OCI-LY3 (cell line): ENCODE data around the gene ENTPD2.

Source experiments
- H2AFZ ChIP-seq: fragments of 200-600, 300-600 bp; shearing (Covaris generic); 2 replicates; pipeline ENCODE4 v1.6.0; 2014; ENCODE audit warnings: antibody characterized with exemption, low read depth, low read length
- H3K27ac ChIP-seq: fragments of 200-600, 300-600 bp; sonication (generic); 2 replicates; pipeline ENCODE4 v1.5.1; 2014; ENCODE audit warnings: mild to moderate bottlenecking, low read length, moderate library complexity, mixed read lengths
- H3K27me3 ChIP-seq: fragments of 200-600, 300-600 bp; sonication (generic); 2 replicates; pipeline ENCODE4 v1.6.1; 2014; ENCODE audit warnings: low read depth, low read length, mixed read lengths
- H3K36me3 ChIP-seq: fragments of 200-600, 300-600 bp; sonication (generic); replicated peaks from 2 replicates; pipeline ENCODE3; 2014; ENCODE audit warnings: low read depth, low read length, mixed read lengths
- H3K4me1 ChIP-seq: fragments of 300-600, 200-600 bp; sonication (generic); 2 replicates; pipeline ENCODE4 v1.6.1; 2014; ENCODE audit warnings: low read length, mixed read lengths
- H3K4me2 ChIP-seq: fragments of 200-600, 300-600 bp; sonication (generic); 2 replicates; pipeline ENCODE4 v1.6.1; 2014; ENCODE audit warnings: low read length, mixed read lengths
- H3K4me3 ChIP-seq: fragments of 300-600, 200-600 bp; sonication (generic); 2 replicates; pipeline ENCODE4 v1.5.1; 2014; ENCODE audit warnings: antibody characterized with exemption, mild to moderate bottlenecking, low read length, moderate library complexity
- H3K79me2 ChIP-seq: fragments of 300-600, 200-600 bp; shearing (Covaris generic); 2 replicates; pipeline ENCODE4 v1.6.1; 2014; ENCODE audit warnings: mild to moderate bottlenecking, low read length, mixed read lengths
- H3K9ac ChIP-seq: fragments of 300-600, 200-600 bp; shearing (Covaris generic); 2 replicates; pipeline ENCODE4 v1.6.0; 2014; ENCODE audit warnings: mild to moderate bottlenecking, low read length, moderate library complexity
- H3K9me3 ChIP-seq: fragments of 200-600, 300-600 bp; shearing (Covaris generic); 2 replicates; pipeline ENCODE4 v1.6.1; 2014; ENCODE audit warnings: low read length, mixed read lengths; ENCODE audit not compliant: insufficient read depth
- H4K20me1 ChIP-seq: fragments of 200-600, 300-600 bp; sonication (generic); 2 replicates; pipeline ENCODE4 v1.6.1; 2016; ENCODE audit warnings: low read length, mixed read lengths; ENCODE audit not compliant: insufficient read depth
- EZH2phosphoT487 ChIP-seq: fragments of 200-600 bp; shearing (Covaris generic); IDR thresholded peaks from 2 replicates; pipeline ENCODE4 v1.6.1; 2018; ENCODE audit warnings: antibody characterized with exemption, mixed run types, low read depth
- TF ChIP-seq, protein P1 (sequence below): fragments of 200-600, 300-600 bp; sonication (generic); IDR thresholded peaks from 2 replicates; pipeline ENCODE4 v1.5.1; 2014; ENCODE audit warnings: antibody characterized with exemption, low read length, low read depth

ENTPD2 gene

DNA sequence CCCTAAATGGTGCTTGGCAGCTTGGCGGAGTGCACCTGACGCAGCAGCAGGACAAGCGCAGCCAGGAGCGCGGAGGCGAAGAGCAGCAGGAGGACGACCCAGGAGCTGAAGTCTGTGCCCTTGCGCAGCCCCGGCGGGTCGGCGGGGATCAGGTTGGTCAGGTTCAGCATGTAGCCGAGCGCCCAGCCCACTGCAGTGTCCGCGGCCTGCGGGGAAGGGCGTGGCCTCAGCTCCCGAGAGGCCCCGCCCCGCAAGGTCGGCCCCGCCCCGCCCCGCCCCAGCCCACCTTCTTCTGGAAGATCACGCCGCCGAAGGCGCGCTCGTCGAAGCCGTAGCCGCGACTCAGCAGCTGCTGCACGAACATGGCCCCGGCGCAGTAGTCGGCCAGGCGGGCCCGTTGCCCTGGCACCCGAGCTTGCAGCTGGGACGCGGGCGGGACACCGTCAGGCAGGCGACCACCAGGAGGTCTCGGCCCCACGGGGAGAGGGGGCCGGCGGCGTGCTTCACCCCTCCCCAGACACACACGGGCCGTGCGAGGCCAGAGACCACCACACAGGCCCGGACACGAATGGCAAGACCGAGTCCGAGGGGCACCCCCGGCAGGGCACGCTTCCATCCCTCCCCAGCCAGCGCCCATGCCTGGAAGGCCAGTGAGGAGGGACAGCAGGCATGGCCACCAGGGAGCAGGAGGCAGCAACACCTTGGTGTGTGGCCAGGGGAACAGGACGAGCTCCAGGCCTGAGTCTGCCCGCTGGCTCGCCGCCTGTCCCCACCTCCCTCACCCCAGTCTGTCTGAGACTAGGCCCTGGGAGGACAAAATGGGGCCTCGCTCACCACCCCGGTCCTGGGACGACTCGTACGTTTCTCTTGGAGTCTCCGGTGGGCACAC lies 5.0 kb downstream of the ENTPD2 start:
- H4K20me1 ChIP-seq, result 0 out of 2 replicates have a peak, but pooled peaks cover 9% of the 10 kb centered on the region
- H3K79me2 ChIP-seq, result no peaks in the 10 kb centered on the region
- no peak overlapping the region for H3K9ac ChIP-seq
- H3K4me3 ChIP-seq, result no peak overlapping the region
- peaks cover 3% of the 10 kb centered on the region; the same call in 1 of the 2 replicates for H3K4me1 ChIP-seq
- H3K36me3 ChIP-seq, result no peaks in the 10 kb centered on the region
- H3K27me3 ChIP-seq, result peaks cover 24% of the 10 kb centered on the region
- no peak overlapping the region for H3K27ac ChIP-seq
- no peak overlapping the region for H3K4me2 ChIP-seq
- no peaks in the 10 kb centered on the region for H3K9me3 ChIP-seq
- no peak overlapping the region for H2AFZ ChIP-seq
- no peak for TF ChIP-seq EZH2phosphoT487
- TF ChIP-seq, protein P1, sequence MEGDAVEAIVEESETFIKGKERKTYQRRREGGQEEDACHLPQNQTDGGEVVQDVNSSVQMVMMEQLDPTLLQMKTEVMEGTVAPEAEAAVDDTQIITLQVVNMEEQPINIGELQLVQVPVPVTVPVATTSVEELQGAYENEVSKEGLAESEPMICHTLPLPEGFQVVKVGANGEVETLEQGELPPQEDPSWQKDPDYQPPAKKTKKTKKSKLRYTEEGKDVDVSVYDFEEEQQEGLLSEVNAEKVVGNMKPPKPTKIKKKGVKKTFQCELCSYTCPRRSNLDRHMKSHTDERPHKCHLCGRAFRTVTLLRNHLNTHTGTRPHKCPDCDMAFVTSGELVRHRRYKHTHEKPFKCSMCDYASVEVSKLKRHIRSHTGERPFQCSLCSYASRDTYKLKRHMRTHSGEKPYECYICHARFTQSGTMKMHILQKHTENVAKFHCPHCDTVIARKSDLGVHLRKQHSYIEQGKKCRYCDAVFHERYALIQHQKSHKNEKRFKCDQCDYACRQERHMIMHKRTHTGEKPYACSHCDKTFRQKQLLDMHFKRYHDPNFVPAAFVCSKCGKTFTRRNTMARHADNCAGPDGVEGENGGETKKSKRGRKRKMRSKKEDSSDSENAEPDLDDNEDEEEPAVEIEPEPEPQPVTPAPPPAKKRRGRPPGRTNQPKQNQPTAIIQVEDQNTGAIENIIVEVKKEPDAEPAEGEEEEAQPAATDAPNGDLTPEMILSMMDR, result no peak

GRCh38 chr9:137046088-137046787 lies 7.6 kb downstream of the ENTPD2 start, which contains the start of gene NPDC1:
Gene NPDC1, minus strand, starts transcription at chr9:137046177. Its CDS starts 188 bp downstream, at chr9:137045989.
- Histone ChIP-seq H3K27me3 (peaks cover 27% of the 10 kb centered on the region), H3K4me1 (peaks cover 3% of the 10 kb centered on the region; the same call in 1 of the 2 replicates), H3K36me3 (no peaks in the 10 kb centered on the region), H2AFZ (no peak within 1 kb of the TSS), H3K27ac (no peak within 1 kb of the TSS), H3K9ac (no peak within 1 kb of the TSS), H3K4me3 (no peak within 1 kb of the TSS), H3K79me2 (no peaks in the 10 kb centered on the region), H3K9me3 (no peaks in the 10 kb centered on the region), H4K20me1 (0 out of 2 replicates have a peak, but pooled peaks cover 9% of the 10 kb centered on the region), H3K4me2 (peak within 1 kb of the TSS; percentile 29; the same call in 1 of the 2 replicates)
- TF ChIP-seq, protein P1, result peak; percentile 72
- TF ChIP-seq EZH2phosphoT487, result no peak

DNA sequence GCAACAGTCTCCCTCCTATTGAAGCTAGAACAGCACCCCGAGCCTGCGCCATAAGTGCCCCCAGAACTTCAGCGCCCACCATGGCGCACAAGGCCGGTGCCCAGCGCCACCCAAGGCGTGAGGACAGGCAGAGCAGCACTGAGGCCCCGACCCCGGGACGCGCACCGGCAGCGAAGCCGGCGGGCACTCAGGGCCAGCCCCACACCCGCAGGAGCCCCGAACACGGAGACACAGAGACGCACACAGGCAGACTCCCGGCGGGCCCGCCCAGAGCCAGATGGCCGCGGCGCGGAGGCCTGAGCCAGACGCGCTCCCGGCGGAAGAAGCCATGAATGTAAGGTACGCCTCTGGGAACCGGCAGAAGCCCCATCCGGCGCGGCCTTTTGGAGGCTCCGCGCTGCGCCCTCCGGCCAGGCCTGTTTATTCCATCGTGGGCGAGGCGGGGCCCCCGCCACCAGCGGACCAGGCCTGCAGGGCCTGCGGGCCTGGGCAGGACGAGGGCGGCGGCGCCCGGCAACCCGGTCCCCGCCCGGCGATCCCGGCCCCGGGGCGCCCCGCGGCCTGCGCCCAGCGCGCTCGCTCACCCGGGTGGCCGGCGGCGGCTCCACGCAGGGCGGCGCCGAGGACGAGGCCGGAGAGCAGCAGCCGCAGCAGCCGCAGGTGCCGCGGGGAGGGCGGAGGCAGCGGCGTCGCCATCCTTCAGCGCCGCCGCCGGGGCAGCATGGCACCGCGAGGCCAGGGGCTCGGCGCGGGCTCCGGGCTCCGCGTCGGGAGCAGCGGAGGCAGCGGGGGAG lies 8.4 kb downstream of the ENTPD2 start:
- H2AFZ ChIP-seq, result no peak overlapping the region
- peaks cover 3% of the 10 kb centered on the region; the same call in 1 of the 2 replicates for H3K4me1 ChIP-seq
- H4K20me1 ChIP-seq, result 0 out of 2 replicates have a peak, but pooled peaks cover 9% of the 10 kb centered on the region
- H3K36me3 ChIP-seq, result no peaks in the 10 kb centered on the region
- TF ChIP-seq EZH2phosphoT487, result no peak
- TF ChIP-seq, protein P1, result no peak
- no peak overlapping the region for H3K9ac ChIP-seq
- no peak overlapping the region for H3K4me2 ChIP-seq
- no peak overlapping the region for H3K4me3 ChIP-seq
- peaks cover 27% of the 10 kb centered on the region for H3K27me3 ChIP-seq
- no peaks in the 10 kb centered on the region for H3K79me2 ChIP-seq
- no peaks in the 10 kb centered on the region for H3K9me3 ChIP-seq
- no peak overlapping the region for H3K27ac ChIP-seq
